DMS 273 treated with DMSO at 0.1 percent for 48 hours (cell line): ENCODE measurements around the gene FLVCR1.
A peak's percentile ranks its signal among the peaks of the same experiment; 100 is the strongest.
"Not testable (repeated sequence)": the region's sequence is repeated elsewhere in the genome, so short reads cannot be mapped to it uniquely, and the experiment has no call there.

Experiments used
- DNase-seq: peaks from one replicate; lab custom pipeline; 2025; lab: John Stamatoyannopoulos, UW

Gene FLVCR1

DNA sequence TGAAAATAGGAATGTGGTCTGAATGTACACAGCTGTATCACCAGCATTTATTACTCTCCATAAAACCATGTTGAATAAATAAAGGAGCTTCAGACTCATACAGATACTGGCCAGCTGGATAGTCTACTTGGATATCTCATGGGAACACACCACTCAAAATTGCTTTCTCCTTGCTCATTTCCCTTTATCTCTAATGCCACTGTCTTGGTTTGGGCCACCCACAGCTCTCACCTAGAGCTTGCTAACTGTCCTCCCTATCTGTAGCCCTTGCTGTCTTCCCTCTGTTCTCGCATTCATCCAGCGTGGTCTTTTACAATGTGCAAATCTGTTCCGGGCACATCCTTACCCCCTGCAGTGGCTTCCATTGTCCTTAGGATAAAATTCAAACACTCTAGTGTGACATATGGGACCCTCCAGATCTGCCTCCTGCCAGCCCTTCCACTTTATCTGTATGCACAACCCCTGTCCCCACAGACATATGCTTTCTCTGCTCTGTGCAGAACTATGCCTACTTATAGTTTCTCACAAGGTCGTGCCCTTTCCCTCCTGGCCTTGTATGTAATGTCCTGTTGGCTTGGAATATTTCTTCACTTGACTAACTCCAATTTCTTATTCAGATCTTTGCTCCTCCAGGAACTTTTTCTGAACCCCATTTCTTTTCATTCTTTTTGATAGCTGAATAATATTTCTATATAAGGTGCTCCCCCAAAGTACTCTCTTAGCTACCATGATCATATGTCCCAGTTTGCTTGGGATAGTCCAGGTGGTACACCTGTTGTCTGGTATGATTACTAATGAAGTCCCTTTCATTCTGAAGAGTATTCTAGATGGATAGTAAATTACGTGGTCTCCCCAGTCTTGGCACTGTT lies 2.9 kb downstream of the FLVCR1 start:
- DNase-seq = peak; percentile 28

DNA sequence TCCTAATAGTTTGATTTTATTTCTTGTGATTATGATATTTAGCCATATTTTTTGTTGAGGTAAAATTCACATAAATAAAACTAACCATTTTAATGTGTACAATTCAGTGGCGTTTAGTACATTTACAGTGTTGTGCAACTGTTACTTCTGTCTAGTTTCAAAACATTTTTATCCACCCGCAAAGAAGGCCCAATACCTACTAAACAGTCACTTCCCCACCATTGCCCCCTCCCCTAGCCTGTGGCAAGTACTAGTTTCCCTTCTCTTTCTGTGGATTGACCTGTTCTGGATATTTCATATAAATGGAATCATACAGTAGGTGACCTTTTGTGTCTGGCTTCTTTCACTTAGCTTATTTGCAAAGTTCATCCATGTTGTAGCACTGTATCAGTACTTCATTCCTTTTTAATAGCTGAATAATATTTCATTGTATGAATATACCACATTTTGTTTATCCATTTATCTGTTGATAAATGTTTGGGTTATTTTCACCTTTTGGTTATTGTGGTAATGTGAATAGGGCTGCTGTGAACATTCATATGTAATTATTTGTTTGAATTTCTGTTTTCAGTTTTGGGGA lies 4.1 kb downstream of the FLVCR1 start:
- no peak for DNase-seq

DNA sequence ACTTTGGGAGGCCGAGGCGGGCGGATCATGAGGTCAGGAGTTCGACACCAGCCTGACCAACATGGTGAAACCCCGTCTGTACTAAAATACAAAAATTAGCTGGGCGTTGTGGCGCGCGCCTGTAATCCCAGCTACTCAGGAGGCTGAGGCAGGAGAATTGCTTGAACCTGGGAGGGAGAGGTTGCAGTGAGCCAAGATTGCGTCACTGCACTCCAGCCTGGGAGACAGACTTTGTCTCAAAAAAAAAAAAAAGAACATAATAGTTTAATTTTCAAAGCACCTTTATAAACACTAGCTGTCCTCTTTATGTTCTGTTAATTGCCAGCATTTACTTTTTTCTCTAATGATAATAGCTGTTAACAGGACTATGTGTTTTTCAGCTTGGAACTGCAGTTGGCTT lies 5.3 kb downstream of the FLVCR1 start:
- not testable (repeated sequence) for DNase-seq

DNA sequence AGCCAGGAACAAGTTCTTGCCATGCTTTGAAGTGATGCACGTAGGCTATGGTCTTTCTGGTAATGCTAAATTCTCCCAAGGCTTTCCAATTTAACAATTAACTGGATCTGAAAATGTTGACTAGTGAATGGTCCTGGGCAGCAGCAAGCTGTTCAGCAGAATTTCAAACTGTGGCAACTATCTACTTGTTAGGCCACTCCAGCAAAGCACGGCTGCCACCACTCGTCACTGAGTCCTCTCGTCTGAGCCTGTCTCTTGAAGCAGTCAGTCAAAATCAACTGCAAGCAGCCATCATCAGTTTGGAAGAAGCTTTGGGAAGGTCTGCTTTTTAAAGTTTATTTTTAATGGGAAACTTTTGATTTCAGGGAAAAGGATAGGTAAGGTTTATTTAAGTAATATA lies 6.1 kb downstream of the FLVCR1 start:
- no peak for DNase-seq

DNA sequence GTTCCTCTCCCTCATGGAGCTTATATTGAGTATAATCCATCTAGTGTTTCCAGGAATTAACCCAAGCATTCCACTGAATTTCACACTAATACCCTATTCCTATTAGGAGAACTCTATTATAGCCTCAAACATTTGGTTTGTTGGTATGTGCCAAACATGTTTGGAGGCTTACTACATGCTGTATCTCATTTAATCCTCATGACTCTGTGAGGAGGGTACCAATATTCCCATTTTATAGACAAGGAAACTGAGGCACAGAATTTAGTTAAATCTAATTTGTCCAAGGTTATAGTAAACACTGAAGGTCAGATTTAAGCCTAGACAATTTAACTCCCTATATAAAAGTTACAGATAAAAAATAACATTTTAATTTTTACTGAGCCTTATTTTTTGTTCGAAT lies 9.1 kb downstream of the FLVCR1 start:
- DNase-seq = no peak

GRCh38 chr1:212871976-212872375 lies 13.9 kb downstream of the FLVCR1 start:
- no peak for DNase-seq

- no peak for DNase-seq
These were observed 15.4 kb downstream of the FLVCR1 start for GRCh38 chr1:212873518-212873917.

DNA sequence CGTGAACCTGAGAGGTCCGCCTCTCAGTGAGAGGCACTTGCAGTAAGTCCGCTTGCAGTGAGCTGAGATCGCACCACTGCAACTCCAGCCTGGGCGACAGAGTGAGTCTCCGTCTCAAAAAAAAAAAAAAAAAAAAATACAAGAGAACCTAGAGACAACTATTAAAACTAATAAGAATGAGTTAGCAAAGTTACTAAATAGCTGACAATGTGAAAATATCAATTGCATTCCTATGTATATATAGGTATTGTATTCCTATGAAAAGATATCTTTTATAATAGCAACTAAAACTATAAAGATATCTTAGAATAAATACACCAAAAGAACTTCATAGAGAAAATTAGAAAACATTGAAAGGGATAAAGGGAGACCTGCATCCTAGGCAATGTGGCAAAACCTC lies 20.3 kb downstream of the FLVCR1 start:
- no peak for DNase-seq

DNA sequence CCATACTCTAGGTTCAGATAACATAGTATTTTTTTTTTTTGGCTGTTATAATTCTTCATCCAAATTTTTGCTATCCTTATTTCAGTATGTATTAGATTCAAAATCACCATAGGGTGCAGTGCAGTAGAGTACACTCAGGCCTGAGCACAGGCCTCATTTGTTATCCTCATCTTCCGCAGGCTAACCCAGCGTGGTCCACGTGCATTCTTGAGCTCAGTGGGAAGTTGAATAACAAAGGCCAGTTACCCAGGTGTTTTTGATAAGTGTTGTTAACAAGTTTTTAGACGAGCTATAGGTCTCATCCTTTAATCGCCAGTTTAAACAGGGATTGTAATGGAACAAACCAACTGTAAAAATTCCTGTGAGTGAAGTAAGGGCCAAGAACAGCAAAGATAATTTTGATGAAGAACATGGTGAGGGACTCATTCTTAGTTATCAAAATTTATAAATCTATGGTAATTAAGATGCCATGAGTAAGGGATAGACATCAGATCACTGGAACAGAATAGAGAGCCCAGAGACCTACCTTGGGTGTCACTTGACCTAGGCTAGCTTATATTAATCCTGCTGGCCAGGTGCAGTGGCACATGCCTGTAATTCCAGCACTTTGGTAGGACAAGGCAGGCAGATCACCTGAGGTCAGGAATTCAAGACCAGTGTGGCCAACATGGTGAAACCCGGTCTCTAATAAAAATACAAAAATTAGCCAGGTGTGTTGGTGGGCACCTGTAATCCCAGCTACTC lies 22.0 kb downstream of the FLVCR1 start:
- DNase-seq = no peak

- DNase-seq = no peak
These were observed 26.5 kb downstream of the FLVCR1 start for GRCh38 chr1:212884592-212884991.

GRCh38 chr1:212892108-212892507 lies 34.0 kb downstream of the FLVCR1 start:
- no peak for DNase-seq

- DNase-seq = no peak
These were observed 41.8 kb downstream of the FLVCR1 start for GRCh38 chr1:212899845-212900244.

- no peak for DNase-seq
These were observed 43.2 kb downstream of the FLVCR1 start for GRCh38 chr1:212901290-212901689.

- DNase-seq = no peak
These were observed 44.0 kb downstream of the FLVCR1 start for GRCh38 chr1:212902054-212902453.

DNA sequence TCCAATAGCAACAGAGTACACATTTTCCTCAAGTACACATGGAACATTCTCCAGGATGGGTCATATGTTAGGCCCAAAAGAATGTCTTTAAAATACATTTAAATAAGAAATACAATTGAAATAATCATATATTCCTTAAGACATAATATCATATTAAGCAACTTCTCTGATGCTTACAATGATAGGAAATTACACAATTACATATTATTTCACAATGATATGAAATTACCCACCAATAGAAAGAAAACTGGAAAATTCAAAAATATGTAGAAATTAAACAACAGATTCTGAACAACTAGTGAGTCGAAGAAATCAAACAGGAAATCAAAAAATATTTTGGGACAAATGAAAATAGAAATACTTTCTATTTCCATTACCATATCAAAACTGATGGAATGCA lies 45.6 kb downstream of the FLVCR1 start:
- no peak for DNase-seq

DNA sequence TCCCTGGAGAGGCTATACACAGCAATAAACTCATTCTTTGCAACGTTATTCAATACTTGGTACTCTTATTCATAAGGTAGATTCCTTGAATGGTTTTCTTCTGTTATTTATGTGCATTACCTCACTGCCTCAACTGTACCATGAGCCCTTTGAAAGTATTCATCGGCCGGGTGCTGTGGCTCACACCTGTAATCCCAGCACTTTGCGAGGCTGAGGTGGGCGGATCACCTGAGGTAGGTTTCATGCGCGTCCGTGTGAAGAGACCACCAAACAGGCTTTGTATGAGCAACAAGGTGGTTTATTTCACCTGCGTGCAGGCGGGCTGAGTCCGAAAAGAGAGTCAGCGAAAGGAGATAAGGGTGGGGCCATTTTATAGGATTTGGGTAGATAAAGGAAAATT lies 50.0 kb downstream of the FLVCR1 start:
- not testable (repeated sequence) for DNase-seq

GRCh38 chr1:212908971-212909370 lies 50.9 kb downstream of the FLVCR1 start:
- DNase-seq = no peak

DNA sequence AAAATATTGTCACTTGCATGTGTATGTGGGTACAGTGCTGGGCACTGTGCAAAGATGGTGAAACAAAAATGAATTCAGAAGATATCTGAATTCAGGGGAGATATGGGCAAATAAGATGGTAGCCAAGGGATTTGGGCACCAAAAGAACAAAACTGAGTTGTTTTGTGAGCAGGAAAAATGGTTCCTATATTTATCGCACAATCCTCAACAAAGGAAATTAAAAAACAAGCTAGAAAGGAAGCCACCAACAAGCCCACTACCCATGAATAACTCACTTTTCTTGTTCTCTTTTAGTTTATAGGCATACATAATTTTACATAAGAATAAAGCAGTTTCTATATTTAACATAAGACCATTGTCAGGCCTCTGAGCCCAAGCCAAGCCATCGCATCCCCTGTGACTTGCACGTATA lies 51.6 kb downstream of the FLVCR1 start:
- no peak for DNase-seq

- not testable (repeated sequence) for DNase-seq
These were observed 52.1 kb downstream of the FLVCR1 start for GRCh38 chr1:212910213-212910612.

- not testable (repeated sequence) for DNase-seq
These were observed 55.6 kb downstream of the FLVCR1 start for GRCh38 chr1:212913638-212914037.

DNA sequence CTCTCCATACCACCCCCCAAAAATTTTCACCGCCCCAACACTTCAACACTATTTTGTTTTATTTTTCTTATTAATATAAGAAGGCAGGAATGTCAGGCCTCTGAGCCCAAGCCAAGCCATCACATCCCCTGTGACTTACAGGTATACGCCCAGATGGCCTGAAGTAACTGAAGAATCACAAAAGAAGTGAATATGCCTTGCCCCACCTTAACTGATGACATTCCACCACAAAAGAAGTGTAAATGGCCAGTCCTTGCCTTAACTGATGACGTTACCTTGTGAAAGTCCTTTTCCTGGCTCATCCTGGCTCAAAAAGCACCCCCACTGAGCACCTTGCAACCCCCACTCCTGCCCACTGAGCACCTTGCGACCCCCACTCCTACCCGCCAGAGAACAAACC lies 56.0 kb downstream of the FLVCR1 start:
- not testable (repeated sequence) for DNase-seq

DNA sequence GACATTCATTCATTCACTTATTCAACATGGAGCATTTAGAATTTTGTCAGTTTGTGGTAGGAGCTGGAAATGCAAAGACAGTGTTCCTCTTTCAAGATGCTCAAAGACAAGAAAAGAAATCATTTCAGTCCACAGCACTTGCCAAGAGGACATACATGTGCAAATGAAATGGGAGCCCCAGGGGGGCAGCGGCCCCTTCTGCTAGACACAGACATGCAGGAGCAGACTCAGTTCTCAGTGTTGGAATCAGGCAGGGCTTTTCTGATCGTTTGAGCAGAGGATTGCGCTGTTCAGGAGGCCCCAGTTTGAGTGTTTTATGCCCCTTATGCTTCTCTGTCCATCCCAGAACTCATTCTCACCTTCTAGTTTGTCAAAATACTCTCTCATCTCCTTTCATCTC lies 56.7 kb downstream of the FLVCR1 start:
- DNase-seq = no peak
